Activated gamma-delta T cell (primary cell): ENCODE results near the gene GRB2.
A peak's percentile ranks its signal among the peaks of the same experiment; 100 is the strongest.

Experiments used
- DNase-seq: peaks from one replicate; lab custom pipeline; 2025; lab: John Stamatoyannopoulos, UW

Gene GRB2

GRCh38 chr17:75414488-75414887, 9.0 kb upstream of the GRB2 start:
- no peak for DNase-seq

- DNase-seq, result no peak
Measured at GRCh38 chr17:75412455-75413317, 7.2 kb upstream of the GRB2 start.

- DNase-seq, result no peak
Measured at GRCh38 chr17:75411328-75412067, 6.0 kb upstream of the GRB2 start.

- no peak for DNase-seq
Measured at GRCh38 chr17:75410141-75410540, 4.7 kb upstream of the GRB2 start.

- no peak for DNase-seq
Measured at GRCh38 chr17:75407655-75408352, 2.3 kb upstream of the GRB2 start.

- no peak for DNase-seq
Measured at GRCh38 chr17:75406222-75406615, 741 bp upstream of the GRB2 start.

- peak; percentile 22 for DNase-seq
Measured at GRCh38 chr17:75404731-75405364, 630 bp downstream of the GRB2 start.

GRCh38 chr17:75404223-75404730, 1.2 kb downstream of the GRB2 start:
- no peak for DNase-seq

- DNase-seq, result no peak
Measured at GRCh38 chr17:75403131-75403530, 2.3 kb downstream of the GRB2 start.

GRCh38 chr17:75402026-75402425, 3.5 kb downstream of the GRB2 start:
- no peak for DNase-seq

GRCh38 chr17:75400326-75400939, 5.0 kb downstream of the GRB2 start:
- DNase-seq, result no peak

- DNase-seq, result no peak
Measured at GRCh38 chr17:75398279-75398678, 7.2 kb downstream of the GRB2 start.

GRCh38 chr17:75397217-75397616, 8.3 kb downstream of the GRB2 start:
- no peak for DNase-seq

GRCh38 chr17:75396796-75397195, 8.7 kb downstream of the GRB2 start:
- DNase-seq, result no peak

- DNase-seq, result no peak
Measured at GRCh38 chr17:75396025-75396424, 9.5 kb downstream of the GRB2 start.

GRCh38 chr17:75394332-75394918, 11.1 kb downstream of the GRB2 start:
- no peak for DNase-seq

- peak; percentile 79 for DNase-seq
Measured at GRCh38 chr17:75393523-75394331, 11.8 kb downstream of the GRB2 start.

- DNase-seq, result no peak
Measured at GRCh38 chr17:75392559-75392958, 12.9 kb downstream of the GRB2 start.

GRCh38 chr17:75390982-75391381, 14.5 kb downstream of the GRB2 start:
- DNase-seq, result no peak

- DNase-seq, result no peak
Measured at GRCh38 chr17:75388476-75389030, 16.9 kb downstream of the GRB2 start.
